HG02763 (cell line): ENCODE results near the gene SPTSSA.
"Not testable (repeated sequence)": the region's sequence is repeated elsewhere in the genome, so short reads cannot be mapped to it uniquely, and the experiment has no call there.

Source experiments
- ATAC-seq: cut with Tn5 transposase; IDR thresholded peaks from one replicate; pipeline ENCODE4 v1.9.1; 2021; ENCODE audit warnings: mild to moderate bottlenecking, moderate library complexity; ENCODE audit not compliant: unreplicated experiment

SPTSSA gene, protein sequence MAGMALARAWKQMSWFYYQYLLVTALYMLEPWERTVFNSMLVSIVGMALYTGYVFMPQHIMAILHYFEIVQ

DNA sequence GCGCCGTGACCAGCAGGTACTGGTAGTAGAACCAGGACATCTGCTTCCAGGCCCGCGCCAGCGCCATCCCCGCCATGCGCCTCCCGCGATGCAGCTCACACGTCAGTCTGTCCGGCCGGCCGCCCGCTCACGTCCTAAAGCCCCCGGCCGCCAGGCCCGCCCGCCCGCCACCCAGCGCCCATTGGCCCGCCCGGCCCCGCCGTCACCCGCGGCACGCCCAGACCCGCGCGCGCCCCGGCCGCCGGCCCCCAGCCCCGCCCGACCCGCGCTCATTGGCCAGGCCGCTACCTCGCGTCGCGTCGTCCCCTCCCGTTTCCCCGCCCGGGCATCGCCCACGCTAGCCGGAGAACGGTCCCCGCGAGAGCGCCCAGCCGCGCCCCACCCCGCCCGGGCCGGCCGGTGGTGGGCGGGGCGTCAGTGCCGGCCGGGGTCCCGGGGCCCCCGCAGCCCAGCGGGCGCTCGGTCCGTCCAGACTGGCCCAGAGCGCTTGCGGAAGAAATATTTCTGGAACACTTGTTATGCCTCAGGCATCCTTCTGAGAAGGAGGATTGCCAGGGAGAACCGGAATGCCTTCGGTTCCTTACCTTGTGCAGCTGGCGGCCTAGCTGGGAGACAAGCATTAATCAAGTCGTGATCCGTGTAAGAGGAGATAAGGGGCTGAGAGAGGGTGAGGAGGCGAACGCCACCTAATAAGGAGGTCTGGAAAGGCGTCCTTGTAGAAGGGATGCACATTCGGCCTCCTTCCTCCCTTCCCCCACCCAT is at the start of gene SPTSSA:
TSS of gene SPTSSA (minus strand) at position 109 of the 762 bp plus-strand sequence. CDS start at position 76, 33 bp downstream.
- peak; percentile 91 for ATAC-seq

DNA sequence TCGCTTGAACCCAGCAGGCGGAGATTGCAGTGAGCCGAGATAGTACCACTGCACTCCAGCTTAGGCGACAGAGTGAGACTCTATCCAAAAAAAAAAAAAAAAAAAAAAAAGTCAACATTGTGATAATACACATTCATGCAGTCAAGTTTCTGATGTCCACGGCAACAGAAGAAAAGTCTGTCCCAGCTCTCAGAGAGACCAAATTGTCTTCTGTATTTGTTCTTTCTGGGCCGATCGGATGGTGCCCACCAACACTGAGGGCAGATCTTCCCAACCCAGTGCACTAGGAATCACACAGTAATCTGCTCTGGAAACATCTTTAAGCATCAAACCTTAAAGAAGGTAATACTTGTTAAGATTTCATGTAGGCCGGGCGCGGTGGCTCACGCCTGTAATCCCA is 45.8 kb upstream of the SPTSSA start:
- ATAC-seq = no peak

DNA sequence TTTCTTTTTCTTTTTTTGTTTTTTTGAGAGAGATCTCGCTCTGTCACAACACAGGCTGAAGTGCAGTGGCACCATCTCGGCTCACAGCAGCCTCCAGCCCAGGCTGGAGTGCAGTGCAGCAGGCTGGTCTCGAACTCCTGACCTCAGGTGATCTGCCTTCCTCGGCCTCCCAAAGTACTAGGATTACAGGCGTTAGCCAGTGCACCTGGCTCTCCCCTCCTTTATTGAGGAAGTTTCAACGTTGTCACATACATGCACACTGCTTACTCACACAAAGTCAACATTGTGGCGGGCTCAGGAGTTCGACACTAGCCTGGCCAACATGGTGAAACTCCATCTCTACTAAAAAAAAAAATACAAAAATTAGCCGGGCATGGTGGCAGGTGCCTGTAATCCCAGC is 45.4 kb upstream of the SPTSSA start:
- ATAC-seq = no peak

DNA sequence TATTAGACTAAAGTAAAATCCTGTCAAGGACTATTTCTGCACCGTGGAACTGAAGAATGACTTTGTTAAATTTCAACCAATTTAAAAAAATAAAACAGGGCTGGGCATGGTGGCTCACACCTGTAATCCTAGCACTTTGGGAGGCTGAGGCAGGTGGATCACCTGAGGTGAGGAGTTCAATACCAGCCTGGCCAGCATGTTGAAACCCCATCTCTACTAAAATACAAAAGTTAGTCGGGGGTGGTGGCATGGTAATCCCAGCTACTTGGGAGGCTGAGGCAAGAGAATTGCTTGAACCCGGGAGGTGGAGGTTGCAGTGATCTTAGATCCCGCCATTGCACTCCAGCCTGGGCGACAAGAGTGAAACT is 43.1 kb upstream of the SPTSSA start:
- ATAC-seq = not testable (repeated sequence)

DNA sequence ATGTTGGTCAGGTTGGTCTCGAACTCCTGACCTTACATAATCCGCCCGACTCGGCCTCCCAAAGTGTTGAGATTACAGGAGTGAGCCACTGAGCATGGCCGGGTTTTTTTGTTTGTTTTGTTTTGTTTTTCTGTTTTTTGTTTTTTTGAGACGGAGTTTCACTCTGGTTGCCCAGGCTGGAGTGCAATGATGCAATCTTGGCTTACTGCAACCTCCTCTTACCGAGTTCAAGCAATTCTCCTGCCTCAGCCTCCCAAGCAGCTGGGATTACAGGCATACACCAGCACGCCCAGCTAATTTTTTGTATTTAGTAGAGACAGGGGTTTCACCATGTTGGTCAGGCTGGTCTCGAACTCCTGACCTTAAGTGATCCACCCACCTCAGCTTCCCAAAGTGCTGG is 42.0 kb upstream of the SPTSSA start:
- ATAC-seq = not testable (repeated sequence)

DNA sequence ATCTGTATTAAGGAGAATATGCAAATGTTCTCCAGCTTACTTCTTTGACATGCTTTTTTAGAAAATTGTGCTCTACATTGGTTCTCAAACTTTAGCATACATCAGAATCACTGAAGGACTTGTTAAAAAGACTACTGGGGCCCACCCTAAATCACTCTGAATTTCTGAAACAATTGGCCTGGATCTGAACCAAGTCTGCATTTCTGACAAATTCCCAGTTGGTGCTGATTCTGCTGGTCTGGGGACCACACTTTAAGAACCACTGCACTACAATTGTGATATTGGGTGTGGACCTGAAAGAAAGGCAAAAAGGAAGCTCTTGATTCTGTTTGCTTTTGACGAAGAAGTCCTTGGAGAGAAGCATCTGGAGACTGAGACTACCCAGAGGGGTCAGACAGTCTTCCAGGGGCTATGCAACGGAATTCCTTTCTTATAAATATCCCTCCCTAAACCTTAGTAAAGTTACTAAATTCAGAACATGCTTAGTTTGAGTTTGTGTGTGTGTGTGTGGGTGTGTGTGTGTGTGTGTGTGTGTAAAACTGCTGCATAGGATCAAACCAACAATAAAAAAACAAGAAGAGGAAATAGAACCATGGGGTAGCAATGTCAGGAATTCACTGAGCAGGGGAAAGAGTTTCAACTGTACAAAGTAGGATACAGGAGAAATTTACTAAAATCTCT is 40.6 kb upstream of the SPTSSA start:
- no peak for ATAC-seq

DNA sequence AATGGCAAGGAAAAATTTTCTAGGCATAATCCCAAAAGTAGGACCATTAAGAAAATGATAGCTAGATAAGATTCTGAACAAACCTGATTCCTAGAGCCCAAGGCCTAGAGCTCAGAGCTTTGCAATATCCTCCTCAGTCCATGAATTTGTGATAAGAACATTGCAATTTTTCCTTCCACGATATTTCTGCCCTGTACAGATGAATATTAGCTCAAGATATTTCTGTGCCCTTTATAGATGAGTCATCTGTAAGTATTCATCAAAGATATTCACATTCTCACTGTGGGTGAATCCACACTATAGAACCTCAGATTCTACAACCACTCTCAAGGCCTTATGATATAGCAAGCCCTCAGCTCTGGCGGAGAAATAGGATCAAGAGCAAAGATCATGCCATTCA is 40.0 kb upstream of the SPTSSA start:
- ATAC-seq = no peak

DNA sequence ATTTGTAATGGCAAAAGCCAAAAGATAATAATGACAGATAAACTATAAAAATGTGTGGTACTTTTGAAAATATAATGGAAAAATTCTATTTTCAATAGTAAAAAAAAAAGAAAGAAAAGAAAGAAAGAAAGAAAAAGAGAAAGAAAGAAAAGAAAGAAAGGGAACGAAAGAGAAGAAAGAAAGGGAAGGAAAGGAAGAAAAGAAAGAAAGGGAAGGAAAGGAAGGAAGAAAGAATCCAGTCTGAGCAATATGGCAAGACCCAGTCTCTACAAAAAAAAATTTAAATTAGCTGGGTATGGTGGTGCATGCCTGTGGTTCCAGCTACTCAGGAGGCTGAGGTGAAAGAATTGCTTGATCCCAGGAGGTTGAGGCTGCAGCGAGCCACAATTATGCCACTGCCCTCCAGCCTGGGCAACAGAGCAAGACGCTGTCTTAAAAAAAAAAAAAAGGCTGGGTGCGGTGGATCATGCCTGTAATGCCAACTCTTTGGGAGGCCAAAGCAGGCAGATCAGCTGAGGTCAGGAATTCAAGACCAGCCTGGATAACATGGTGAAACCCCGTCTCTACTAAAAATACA is 39.1 kb upstream of the SPTSSA start:
- no peak for ATAC-seq

DNA sequence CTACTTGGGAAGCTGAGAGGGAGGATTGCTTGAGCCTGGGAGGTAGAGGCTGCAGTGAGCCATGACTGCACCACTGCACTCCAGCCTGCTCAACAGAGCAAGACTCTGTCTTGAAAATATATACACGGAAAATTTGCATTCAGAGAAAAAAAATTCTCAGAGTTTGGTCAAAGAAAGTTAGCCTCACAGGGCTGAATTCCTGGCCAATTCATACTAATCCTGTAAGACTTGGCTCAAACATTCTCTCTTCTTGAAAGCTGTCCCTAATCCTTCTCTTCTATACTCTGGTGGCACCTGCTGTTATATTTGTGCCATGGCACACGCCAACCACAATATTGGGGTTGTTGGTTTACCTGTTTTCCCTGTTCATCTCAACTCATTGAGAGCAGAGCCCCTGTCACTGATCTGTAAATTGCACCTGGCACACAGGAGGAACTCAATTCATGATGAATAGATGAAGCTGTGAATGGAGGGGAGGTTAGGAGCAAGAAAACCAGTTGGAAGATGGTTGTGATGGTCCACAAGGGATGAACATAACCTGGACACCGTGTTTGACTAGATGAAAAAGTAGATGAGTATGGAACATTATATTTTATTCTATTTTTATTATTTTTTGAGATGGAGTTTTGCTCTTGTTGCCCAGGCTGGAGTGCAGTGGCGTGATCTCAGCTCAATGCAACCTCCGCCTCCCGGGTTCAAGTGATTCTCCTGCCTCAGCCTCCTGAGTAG is 36.8 kb upstream of the SPTSSA start:
- ATAC-seq = no peak

DNA sequence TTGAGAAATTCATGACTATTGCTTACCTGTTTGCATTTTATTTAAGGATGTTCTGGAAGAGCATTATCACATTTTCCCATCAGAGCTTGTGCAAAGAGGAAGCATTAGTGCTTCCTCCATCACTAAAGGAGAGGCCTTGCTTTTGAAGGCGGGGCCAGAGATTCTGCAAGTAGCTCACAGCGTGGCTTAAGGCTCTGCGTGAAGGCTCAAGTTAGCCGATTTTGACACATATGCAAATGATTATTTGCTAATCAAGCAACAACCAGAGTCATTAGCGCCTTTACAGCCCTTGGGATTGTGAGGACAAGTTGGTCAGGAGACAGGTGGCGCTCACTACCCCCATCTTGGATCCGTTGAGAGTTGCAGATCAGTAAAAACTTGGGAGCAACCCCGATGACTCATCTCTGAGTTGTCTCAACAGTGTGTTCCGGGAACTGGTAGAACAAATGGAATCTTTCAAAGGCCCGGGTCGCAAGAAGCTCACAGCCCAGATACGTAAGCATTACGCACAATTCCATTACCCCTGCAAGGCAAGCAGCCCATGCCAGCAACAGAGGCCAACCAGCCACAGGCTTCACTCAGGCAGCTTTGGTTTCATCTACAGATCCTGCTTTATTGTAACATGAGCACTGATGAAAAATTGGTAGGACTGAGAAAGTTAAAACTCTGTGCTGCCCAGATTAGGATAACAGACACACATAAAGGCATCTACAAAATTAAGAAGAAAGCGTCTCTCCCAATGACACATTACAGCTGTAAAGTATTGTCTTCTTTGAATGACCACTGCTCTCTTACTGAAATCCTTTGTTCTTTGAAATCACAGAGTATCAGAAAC is 34.9 kb upstream of the SPTSSA start:
- no peak for ATAC-seq

DNA sequence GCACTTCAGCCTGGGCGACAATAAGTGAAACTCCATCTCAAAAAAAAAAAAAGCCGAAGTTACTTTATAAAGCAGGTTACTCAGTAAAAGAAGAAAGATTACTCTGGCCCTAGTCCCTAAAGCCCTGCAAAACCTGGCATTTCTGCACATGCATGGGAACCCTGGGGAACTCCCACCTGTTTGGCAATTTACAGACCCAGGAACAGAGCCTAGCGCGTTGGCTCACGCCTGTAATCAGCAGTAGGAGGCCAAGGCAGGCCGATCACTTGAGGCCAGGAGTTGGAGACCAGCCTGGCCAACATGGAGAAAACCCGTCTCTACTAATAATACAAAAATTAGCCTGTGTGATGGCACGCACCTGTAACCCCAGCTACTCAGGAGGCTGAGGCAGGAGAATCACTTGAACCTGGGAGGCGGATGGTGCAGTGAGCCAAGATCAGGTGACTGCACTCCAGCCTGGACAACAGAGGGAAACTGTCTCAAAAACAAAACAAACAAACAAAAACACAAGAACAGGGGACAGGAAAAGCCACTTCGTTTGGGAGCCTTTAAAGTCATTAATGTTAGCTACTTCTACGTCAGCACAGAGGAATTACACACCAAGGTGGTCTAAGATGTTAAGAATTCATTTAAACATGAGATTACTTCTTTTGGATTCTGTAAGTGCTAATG is 34.1 kb upstream of the SPTSSA start:
- no peak for ATAC-seq

DNA sequence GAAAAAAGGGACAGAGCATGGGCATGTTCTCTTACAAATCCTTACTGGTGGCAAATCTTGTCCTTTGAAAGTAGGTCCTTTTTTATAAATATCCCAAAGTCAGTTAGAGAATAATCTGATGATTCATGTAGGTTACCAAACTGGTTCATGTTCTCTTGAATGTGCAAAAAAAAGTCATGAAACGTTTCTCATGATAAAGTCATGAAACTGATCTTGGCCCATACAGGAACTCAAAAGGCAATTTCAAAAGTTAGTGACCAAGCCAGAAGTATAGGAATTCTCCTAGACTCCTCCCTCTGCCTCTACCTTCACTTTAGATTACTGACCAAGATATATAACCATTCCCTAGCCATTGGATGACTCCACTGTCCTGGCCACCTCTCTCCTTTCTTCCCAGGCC is 27.3 kb upstream of the SPTSSA start:
- ATAC-seq = no peak

DNA sequence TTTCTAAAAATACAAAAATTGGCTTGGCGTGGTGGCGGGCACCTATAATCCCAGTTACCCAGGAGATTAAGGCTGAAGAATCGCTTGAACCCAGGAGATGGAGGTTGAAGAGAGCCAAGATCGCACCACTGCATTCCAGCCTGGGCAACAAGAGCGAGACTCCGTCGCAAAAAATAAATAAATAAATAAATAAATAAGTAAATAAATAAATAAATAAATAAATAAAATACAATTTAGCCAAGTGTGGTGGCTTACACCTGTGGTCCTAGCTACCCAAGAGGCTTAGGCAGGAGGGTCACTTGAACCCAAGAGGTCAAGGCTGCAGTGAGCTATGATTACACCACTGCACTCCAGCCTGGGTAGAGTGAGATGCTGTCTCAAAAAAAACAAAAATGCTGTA is 26.5 kb upstream of the SPTSSA start:
- no peak for ATAC-seq

DNA sequence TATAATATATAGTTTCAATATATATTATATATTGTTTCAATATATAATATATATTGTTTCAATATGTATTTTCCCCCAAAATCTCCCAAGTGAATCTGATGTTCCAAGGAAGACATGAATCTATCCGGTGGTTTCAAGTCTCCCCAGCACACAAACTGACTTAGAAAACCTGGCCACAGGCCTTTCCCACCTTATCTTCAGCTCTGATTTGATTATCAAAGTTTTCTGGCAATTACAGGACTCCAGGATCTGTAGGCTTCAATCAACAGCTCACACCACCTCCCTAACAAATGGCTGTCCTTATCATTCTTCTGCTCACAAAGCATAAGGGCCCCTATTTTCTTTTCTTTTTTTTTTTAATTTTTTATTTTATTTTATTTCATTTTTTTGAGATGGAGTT is 22.7 kb upstream of the SPTSSA start:
- ATAC-seq = no peak

DNA sequence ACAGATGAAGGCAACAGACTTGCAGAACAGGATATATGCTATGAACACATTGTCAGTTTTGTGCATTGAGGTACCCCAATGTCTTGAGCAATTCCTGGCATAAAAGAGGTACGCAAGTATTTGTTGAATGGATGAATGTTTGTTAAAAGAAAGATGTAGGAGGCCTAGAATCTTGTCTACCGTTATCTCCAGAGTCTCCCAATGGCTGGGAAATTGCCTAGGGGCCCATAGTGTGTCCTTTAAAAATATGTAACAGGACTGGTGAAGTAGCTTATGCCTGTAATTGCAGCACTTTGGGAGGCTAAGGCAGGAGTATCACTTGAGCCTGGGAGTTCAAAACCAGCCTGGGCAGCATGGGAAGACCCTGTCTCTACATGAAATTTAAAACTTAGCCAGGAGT is 20.4 kb upstream of the SPTSSA start:
- no peak for ATAC-seq

DNA sequence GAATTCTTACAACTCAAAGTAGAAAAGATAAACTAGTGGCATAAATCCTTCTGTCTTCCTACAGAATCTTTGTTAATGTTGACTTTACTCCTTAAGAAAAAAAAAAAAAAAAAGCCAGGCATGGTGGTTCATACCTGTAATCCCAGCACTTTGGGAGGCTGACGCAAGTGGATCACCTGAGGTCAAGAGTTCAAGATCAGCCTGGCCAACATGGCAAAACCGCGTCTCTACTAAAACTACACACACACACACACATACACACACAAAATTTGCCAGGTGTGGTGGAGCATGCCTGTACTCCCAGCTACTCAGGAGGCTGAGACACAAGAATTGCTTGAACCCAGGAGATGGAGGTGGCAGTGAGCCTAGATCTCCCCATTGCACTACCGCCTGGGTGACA is 17.7 kb upstream of the SPTSSA start:
- no peak for ATAC-seq

DNA sequence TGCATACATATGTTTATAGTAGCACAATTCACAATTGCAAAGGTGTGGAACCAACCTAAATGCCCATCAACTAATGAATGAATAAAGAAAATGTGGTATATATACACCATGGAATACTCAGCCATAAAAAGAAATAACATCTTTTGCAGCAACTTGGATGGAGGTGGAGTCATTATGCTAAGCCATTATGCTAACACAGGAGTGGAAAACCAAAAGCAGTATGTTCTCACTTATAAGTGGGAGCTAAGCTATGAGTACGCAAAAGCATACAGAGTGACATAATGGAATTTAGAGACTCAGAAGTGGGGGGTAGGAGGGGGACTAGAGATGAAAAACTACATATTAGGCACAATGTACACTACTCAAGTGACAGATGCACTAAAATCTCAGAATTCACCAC is 16.2 kb upstream of the SPTSSA start:
- ATAC-seq = no peak

DNA sequence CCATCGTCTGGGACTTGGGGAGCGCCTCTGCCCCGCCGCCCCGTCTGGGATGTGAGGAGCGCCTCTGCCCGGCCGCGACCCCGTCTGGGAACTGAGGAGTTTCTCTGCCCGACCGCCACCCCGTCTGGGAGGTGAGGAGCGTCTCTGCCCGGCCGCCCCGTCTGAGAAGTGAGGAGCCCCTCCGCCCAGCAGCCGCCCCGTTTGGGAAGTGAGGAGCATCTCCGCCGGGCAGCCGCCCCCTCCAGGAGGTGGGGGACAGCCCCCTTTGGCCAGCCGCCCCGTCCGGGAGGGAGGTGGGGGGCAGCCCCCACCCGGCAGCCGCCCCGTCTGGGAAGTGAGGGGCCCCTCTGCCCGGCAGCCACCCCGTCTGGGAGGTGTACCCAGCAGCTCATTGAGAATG is 14.0 kb upstream of the SPTSSA start:
- not testable (repeated sequence) for ATAC-seq

DNA sequence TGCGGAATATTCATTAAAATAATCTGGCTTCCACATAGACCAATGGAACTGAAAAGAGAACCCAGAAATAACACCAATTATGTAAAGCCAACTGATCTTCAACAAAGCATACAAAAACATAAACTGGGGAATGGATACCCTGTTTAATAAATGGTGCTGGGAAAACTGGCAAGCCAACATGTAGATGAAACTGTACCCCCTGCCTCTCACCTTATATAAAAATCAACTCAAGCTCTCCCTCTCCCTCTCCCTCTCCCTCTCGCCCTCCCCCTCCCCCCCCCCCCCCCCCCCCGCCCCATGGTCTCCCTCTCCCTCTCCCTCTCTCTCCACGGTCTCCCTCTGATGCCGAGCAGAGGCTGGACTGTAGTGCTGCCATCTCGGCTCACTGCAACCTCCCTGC is 13.1 kb upstream of the SPTSSA start:
- ATAC-seq = no peak

DNA sequence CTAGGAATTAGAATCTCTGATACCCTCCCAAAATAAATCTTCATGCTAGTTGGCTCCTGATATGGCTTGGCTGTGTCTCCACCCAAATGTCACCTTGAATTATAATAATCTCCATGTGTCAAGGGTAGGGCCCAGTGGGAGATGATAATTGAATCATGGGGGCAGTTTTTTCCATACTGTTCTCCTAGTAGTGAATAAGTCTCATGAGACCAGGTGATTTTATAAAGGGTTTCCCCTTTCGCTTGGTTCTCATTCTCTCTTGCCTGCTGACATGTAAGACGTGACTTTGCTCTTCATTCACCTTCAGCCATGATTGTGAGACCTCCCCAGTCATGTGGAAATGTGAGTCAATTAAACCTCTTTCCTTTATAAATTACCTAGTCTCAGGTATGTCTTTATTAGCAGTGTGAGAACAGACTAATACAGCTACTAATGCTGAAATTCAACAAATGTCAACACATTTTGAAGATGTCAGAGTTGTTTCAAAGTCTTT is 12.2 kb upstream of the SPTSSA start:
- ATAC-seq = no peak
